K562 treated with DMSO at 1 percent for 4 hours (cell line): Measurements from ENCODE around the gene AKT1S1. TPM values are rescaled to one million over a fixed set of nuclear protein-coding genes. Genes with fewer than 3 reads are reported as not detected.

Source experiments
- total RNA-seq: library from RNA; unstranded; fragments of 300-600 nt; gene quantifications from 2 replicates; pipeline ENCODE4 v1.2.3, GENCODE V29; 2022; ENCODE audit not compliant: insufficient read depth

AKT1S1 gene
- 57.2 and 59.0 TPM in 2 replicates for total RNA-seq

DNA sequence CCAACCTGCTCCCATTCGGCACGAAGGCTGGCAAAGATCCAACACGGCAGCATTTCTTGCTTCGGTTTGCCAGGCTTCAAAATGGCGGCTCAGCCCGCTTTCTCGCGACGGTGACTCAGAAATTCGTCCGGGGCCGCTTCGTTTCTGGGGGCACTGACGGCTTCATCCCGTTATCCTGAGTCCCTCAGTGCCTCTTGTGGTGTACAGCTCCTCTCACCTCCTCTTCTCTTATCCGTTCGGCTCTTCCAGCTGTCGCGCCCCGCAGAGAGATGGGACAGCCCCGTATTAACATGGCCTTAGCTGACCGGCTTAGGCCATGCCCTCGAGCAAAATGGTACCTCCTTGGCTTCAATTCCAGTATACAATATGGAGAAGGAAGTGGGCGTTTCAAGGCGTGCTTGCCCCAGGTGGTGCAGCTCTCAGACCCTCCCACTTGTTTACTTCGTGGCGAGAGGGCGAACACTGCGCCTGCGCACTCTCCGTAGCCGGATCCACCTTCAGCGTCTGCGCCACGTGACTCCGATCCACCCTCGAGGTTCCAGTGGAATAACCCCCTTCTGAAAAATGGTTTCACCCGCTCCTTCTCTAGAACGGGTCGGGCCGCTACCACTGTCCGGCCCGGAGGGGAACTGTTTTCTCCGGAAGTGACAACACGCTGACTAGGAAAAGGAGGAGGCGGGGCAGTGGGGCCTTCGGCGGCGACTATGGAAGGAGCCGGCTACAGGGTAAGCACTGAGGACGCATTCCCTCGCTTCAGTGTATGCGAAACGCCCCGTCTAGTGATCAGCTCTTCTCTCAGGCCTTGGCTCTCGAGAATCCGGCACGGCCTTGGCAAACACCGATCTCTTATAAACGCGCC lies at the start of gene AKT1S1, which contains the start of gene TBC1D17:
TSS of gene AKT1S1 (minus strand) at position 336 of the 859 bp plus-strand sequence. CDS start 4,060 bp downstream, outside the sequence.
TSS of gene TBC1D17 (plus strand) at position 683 of the 859 bp plus-strand sequence. CDS start at position 705, 22 bp downstream.

GRCh38 chr19:49896863-49897621 lies 19.9 kb upstream of the AKT1S1 start, which contains the start of gene IL4I1:
TSS of gene IL4I1 (minus strand) at chr19:49896887. CDS start at chr19:49896160, 727 bp downstream.

GRCh38 chr19:49866933-49867782 lies 10.0 kb downstream of the AKT1S1 start, which contains the start of gene PNKP:
TSS of gene PNKP (minus strand) at chr19:49867576. CDS start at chr19:49867204, 372 bp downstream.

DNA sequence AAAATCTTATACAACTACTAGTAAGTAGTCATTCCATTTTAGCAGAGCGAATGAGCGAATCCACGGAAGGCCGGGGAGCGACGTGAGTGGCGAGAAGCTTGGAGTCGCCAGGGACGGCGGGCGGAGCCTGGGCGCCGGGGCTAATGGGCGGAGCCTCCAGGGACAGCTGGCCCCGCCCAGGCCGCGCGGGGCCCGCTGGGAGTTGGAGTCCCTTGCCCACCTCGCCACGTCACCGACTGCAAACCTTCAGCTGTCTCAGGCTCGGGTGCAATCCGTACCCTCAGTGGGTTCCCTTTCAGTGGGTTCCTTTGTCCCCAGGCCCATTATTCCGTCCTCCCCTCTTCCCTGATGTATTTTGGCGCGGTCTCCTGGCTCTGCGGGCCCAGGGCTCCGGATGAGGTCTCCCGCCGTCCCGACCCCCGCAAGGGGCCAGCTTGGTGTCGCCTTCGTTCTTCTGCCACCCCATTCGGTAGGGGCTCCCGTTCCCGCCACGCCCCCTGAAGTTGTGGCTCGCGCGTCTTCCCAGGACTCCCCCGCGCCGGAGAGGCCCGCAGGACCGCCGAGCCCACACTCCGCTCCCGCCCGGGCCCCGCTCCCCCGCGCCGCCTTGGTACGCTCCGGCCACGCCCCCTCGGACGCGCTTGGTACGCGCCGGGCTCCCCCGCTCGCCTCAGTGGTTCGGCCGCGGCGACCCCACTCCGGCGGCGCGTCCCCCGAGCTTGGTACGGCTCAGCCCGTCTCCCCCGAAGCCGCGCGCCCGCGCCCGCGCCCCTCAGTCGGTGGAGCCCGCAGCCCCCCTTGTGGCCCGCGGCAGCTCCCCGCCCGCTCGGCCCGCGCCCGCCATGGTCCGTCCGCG lies 26.4 kb downstream of the AKT1S1 start, which contains the start of gene PTOV1:
TSS of gene PTOV1 (plus strand) at position 673 of the 856 bp plus-strand sequence.

Other genes with a start within 250 kb of the AKT1S1 start
- 12.7 and 23.1 TPM in 2 replicates for gene RRAS, start 237.2 kb downstream of the AKT1S1 start, total RNA-seq
- gene SCAF1, start 235.1 kb downstream of the AKT1S1 start, total RNA-seq = 40.7 and 59.9 TPM in 2 replicates
- 84.6 and 91.3 TPM in 2 replicates for gene IRF3, start 211.5 kb downstream of the AKT1S1 start, total RNA-seq
- 215 and 249 TPM in 2 replicates for gene BCL2L12, start 211.4 kb downstream of the AKT1S1 start, total RNA-seq
- gene PRMT1, start 200.1 kb downstream of the AKT1S1 start, total RNA-seq = 202 and 231 TPM in 2 replicates
- 9.8 and 16.9 TPM in 2 replicates for gene ADM5, start 187.8 kb downstream of the AKT1S1 start, total RNA-seq
- gene CPT1C, start 186.2 kb downstream of the AKT1S1 start, total RNA-seq = 2.4 and 5.5 TPM in 2 replicates
- gene TSKS, start 114.0 kb downstream of the AKT1S1 start, total RNA-seq = 0.90 and 5.6 TPM in 2 replicates
- gene AP2A1, start 110.4 kb downstream of the AKT1S1 start, total RNA-seq = 115 and 120 TPM in 2 replicates
- gene FUZ, start 64.1 kb downstream of the AKT1S1 start, total RNA-seq = 6.1 and 8.6 TPM in 2 replicates
- 69.4 and 83.8 TPM in 2 replicates for gene MED25, start 59.1 kb downstream of the AKT1S1 start, total RNA-seq
- 179 and 225 TPM in 2 replicates for gene PTOV1, start 26.2 kb downstream of the AKT1S1 start, total RNA-seq
- 40.0 and 53.0 TPM in 2 replicates for gene PNKP, start 9.8 kb downstream of the AKT1S1 start, total RNA-seq
- 12.7 and 15.4 TPM in 2 replicates for gene TBC1D17, start 347 bp upstream of the AKT1S1 start, total RNA-seq
- gene IL4I1, start 19.5 kb upstream of the AKT1S1 start, total RNA-seq = 0.91 and 2.2 TPM in 2 replicates
- 761 and 891 TPM in 2 replicates for gene ATF5, start 51.9 kb upstream of the AKT1S1 start, total RNA-seq
- gene NUP62, start 52.1 kb upstream of the AKT1S1 start, total RNA-seq = 53.4 and 64.9 TPM in 2 replicates
- gene SIGLEC11, start 83.8 kb upstream of the AKT1S1 start, total RNA-seq = not detected in 2 replicates
- 54.3 and 54.6 TPM in 2 replicates for gene VRK3, start 148.0 kb upstream of the AKT1S1 start, total RNA-seq
- gene ZNF473, start 148.7 kb upstream of the AKT1S1 start, total RNA-seq = 8.5 and 9.6 TPM in 2 replicates